GM21381 (cell line): ENCODE results near the gene TBC1D4.
"Not testable (repeated sequence)": the region's sequence is repeated elsewhere in the genome, so short reads cannot be mapped to it uniquely, and the experiment has no call there.

ENCODE experiments used
- ATAC-seq: cut with Tn5 transposase; IDR thresholded peaks from one replicate; pipeline ENCODE4 v1.9.1; 2021; ENCODE audit warnings: mild to moderate bottlenecking, moderate library complexity; ENCODE audit not compliant: unreplicated experiment

Gene TBC1D4

DNA sequence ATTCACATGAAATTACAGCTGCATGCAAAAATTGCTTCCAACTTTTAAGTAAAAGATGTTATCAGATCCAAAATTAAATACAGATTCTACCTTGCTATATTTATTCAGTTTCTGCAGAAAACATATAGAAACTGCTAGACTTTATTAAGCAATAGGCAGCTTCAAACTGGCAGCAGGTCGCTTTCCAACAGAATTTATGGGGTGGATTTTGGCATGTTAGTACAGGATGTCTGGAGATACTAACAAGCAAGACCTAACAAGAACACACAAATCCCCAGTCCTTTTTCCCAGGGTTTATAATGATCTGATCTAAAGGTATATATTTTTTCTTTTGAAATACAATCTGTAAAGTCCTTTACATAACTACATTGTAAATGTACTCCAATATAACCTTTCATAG lies 27.5 kb downstream of the TBC1D4 start:
- no peak for ATAC-seq

DNA sequence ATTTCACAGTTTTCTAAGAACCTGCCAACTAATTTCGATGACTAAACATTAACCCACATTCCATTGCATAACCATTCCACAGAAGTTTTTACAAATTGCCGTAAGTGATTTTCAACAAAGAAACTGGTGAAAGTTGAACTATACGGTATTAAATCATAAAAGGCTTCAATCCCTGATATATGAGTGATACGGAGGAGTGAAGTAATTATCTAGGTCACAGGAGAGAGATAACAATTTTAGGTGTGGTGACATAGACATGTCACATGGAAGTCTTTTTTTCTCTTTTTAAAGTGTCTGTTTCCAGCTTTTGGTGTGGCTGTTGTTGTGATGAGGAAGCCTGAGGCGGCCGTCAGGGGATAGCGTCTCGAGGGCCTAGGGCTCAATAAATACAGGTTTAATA lies 29.4 kb downstream of the TBC1D4 start:
- no peak for ATAC-seq

DNA sequence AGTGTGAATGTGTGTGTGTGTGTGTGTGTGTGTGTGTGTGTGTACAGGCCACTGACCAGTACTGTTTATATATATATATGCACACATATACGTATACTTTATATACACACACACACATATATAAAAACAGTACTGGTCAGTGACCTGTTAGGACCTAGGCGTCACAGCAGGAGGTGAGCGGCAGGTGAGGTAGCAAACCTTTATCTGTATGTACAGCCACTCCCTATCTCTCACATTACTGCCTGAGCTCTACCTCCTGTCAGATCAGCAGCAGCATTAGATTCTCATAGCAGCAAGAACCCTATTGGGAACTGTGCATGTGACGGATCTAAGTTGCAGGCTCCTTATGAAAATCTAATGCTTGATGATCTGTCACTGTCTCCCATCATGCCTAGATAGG lies 34.5 kb downstream of the TBC1D4 start:
- ATAC-seq, result no peak

DNA sequence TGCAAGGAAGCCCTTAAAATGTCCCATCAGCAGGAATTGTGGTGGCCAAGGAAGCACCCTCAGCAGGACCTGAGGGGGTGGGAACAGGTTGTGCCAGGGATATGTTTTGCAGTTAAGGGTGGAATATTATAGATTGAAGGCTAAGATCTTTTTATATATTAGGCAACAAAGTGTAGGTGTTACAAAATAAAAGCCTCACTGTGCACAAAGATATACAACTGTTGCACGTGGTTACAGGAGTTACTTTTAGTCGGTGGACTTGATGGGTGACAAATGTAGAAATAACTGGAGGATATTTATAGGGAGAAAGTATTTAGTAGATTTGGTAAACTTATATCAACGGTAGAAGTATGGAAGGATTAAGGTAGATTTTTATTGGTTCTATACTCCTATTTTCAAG lies 35.1 kb downstream of the TBC1D4 start:
- ATAC-seq, result no peak

DNA sequence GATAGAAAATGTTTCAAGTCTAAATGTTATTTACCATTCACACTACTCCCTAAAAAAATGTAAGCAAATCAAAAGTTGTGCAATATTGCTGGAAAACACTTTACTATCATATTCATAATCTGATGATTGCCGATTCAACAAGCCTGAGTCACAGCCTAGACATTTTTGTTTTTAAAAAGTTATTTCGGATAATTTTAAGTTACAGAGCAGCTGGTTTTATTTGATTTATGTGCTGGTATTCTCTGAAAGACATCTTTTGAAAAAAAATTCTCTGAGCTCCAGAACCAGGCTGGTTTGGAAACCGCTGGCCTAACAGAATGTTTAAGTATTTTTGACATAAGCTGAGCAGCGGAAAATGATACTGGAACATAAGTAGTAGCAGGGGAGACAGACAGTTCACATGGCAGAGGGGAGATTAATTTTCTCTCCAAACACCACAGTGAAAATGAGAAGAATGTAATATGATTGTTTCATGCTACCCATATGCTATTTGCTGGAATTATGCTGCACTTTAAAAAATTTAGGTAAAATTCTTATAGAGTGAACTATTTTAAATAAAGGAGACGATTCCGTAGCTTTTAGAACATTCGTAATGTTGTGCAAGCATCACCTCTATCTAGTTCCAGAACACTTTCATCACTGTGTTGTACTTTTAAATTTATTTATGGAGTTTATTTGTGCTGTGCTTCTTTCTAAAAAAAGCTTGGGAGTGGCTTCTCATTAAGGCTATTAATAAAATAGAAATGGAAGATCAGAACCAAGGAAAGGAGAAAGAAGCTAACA lies 36.1 kb downstream of the TBC1D4 start:
- ATAC-seq, result no peak

DNA sequence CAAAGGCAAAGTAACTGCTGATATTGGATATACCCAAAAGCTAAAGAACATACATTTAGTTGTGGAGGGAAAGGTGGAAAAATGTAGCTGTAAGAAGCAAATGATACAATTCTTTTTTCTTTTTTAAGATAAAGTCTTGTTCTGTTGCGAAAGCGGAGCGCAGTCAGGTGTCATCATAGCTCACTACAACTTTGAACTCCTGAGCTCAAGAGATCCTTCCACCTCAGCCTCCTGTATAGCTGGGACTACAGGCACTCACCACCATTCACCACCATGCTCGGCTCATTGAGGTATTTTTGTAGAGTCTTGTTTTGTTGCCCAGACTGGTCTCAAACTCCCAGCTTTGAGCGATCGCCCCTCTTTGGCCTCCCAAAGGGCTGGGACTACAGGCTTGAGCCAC lies 38.0 kb downstream of the TBC1D4 start:
- ATAC-seq, result no peak

DNA sequence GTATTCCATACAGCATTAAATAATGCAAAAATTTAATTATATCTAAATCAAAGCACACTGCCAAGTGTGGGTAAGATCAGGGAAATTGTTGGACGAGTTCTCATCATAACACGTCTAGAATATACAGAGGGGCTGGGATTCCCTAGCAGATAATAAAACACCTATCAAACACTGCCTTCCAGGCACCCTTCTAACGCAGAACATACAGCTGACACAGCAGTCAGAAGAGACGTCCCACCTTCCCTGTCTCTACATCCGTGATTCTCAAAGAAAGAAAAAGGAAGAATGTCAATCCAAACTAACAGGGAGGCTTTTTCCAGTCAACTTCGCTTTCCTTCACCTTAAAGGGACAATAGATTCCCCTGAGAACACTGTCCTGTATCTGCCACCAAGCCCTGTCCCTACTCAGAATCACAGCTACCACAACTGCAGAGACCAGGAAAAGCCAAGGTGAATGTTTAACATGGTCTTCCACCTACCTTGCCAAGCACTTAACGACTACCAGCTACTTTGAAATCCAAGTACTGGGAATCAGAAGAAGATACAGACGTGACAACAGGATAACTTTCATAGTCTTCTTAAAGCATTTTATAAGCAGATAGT lies 38.5 kb downstream of the TBC1D4 start:
- ATAC-seq, result no peak

DNA sequence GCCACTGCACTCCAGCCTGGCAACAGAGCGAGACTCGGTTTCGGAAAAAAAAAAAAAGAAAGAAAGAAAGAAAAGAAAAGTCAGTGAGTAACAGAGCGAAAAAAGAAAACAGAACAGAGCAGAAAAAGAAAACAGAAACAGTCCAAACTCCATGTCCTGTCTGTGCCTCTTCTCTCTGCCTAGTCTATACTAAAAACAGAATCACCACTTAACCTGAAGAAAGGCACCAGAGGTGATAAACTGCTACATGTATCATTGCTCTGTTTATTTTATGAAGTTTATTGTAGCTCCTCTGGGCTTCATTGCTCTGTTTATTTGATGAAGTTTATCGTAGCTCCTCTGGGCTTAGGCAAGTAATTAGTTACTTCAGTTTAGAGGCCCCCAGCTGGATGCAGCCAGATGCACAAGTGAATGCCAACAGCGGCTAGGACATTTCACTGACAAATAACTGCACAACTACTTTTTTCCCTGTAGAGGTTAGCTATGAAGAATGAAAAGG lies 39.2 kb downstream of the TBC1D4 start:
- no peak for ATAC-seq

DNA sequence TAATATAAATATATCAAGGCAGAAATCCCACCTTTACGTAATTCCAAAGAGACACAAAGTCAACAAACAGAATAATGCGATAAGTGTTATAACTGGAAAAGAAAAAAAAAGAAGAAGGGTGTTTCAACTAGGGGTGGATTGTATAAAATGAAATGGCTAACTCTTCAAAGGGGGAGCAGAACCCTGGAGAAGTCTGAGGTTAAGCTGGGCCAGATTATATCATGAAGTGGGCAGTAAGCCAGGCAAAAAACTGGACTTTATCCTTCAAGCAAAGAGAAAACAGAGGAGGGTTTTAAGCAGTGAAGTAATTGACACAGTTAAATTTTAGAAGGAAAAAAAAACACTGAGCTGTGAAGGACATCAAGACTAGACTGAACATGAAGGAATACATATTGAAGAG lies 41.9 kb downstream of the TBC1D4 start:
- no peak for ATAC-seq

DNA sequence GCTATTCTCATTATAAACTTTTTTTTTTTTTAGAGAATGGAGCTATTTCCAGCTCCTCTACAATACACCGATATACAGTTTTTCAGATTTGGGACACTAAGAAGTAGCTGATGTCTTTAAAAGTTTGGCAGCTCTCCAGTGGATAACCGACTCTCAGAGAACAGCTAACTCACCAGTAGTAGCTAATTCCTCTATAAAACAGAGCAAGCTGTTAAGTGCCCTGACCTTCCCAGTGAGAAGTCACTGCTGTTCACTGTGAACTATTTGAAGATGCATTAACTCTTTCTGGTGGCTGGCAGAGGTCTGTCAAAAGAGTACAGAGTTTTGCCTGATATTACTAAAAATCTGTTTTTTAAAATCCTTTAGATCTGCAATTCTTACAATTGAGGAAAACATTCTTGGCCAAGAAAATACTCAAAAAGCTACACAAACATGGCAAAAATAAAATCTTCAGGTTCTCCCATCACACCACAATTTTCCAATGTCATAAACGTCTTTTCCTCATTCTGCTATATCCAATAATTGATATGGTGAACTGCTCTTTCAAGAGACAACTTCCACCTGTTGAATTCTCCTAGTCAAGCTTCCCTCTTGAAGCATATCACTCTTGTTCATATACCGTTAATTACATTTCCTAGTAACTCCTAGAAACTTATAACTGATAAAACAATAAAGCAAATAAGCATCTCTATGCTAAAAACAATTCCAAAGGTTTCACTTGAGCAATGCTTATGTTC lies 44.2 kb downstream of the TBC1D4 start:
- ATAC-seq, result no peak

DNA sequence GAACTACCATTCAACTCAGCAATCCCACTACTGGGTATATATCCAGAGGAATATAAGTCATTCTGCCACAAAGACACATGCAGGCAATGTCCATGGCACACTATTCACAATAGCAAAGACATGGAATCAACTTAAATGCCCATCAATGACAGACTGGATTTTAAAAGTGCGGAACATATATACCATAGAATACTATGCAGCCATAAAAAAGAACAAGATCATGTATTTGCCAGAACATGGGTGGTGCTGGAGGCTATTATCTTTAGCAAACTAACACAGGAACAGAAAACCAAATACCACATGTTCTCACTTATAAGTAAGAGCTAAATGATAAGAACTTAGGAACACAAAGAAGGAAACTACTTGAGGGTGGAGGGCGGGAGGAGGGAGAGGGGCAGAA lies 47.8 kb downstream of the TBC1D4 start:
- not testable (repeated sequence) for ATAC-seq

DNA sequence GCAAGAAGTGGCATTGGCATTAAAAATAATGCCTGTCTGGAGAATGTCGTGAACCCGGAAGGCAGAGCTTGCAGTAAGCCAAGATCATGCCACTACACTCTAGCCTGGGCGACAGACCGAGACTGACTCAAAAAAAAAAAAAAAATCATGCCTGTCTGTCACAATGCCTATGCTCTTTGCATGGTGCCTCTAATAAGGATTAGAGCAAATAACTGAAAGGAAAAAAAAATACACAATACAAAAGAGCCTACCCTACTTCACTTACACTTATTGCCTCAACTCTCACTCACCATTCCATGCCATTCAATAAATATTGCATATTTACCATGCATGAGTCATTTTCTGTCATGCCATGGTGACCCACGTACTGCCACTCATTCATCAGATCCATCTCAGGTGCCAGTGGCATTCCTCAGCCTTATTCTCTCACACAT lies 49.1 kb downstream of the TBC1D4 start:
- no peak for ATAC-seq

DNA sequence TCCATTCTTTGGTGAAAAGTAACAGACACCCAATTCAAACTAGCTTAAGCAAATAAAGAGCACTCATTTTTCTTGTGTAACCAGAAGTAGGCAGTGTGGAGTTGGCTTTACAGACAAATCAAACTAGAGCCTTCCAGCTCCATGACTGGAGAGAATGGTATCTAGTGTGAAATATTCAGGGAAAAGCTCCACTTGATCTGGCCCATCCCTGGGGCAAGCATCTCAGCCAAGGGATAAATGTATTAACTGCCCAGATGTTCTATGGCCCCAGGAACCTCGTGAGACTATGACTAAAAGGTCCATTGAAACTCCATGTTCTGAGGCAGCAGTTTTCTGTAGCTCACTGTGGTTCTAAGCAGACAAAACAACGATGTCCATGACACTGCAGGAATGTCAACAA lies 49.9 kb downstream of the TBC1D4 start:
- ATAC-seq, result no peak

DNA sequence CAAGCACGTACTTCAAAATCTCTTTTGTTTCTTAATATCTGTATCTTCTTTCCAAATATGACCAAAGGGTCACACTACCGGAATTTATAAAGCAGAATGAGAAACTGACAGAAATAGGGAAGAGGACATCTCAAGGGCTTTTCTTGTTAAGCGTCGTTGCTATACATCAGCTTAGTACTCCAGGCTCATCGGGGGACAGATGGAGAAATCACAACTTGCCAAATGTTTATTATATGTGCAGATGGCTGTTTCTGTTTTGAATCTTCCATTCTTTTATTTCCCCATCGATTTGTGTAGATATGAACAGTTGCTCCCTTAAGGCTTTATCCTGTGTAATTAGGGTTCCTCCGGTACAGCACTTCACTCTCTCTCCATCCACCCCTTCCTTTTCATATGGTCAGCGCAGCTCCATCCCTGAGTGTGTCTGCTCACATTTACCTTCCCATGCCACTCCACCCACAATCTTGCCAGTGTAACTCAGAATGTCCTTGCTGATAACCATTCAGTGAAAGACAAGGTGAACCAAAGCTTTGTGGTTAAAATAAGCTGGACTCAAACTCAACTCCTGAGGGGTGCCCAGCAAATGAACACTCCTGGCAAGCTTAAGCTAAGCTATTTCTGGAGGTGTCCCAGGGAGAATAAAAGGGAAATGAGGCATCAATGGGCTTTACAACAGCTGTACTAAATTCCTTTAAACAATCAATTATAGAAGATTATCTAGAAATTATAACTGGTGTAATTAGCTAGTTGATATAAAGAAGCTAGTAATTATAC lies 51.3 kb downstream of the TBC1D4 start:
- no peak for ATAC-seq

DNA sequence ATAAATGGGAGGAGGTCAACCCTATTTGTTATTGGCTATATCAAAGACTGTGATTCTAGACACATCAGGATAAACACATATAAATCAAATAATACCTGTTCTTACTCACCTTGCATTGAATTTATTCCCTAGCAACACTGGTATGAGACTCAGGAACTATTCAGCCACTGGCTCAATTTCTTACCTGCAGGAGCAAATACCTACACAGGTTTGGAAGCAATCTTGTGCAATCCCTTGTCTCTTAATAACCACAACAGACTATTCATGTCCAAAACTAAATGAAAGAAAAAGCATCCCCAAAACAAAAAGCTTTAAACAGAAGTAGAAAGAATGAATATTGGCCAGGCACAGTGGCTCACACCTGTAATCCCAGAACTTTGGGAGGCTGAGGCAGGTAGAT lies 55.5 kb downstream of the TBC1D4 start:
- no peak for ATAC-seq

DNA sequence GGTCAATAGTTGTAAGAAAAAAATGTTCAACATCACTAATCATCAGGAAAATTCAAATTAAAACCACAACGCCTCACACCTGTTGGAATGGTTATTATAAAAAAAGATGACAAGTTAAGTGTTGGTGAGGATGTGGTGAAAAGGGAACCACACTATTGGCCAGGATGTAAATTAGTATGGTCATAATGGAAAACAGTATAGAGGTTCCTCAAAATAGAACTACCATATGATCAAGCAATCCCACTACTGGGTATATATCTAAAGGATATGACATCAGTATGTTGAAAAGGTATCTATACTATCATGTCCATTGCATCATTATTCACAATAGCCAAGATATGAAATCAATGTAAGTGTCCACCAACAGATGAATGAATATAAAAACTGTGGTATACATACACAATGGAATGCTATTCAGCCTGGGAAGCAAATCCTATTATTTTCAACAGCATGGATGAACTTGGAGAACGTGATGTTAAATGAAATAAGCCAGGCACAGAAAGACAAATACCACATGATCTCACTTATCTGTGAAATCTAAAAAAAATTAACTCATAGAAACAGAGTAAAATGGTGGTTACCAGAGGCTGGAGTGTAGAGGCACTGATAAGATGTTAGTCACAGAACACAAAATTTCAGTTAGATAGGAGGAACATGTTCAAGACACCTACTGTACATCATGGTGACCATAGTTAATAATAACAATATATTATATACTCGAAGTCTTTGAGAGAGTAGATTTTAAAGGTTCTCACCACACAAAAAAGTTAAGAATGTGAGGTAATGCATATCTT lies 56.6 kb downstream of the TBC1D4 start:
- peak; percentile 90 for ATAC-seq

DNA sequence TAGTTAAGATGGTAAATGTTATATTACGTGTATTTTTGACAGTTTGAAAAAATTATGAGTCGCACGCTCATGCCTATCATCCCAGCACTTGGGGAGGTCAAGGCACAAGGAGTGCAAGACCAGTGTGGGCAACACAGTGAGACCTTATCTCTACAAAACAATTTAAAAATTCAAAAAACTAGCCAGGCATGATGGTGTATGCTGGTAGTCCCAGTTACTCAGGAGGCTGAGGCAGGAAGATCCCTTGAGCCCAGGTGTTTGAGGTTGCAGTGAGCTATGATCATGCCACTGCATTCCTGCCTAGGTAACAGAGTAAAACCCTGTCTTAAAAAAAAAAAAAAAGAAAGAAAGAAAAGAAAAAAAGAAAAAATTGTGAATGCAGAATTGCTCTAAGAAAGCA lies 58.0 kb downstream of the TBC1D4 start:
- ATAC-seq, result no peak

DNA sequence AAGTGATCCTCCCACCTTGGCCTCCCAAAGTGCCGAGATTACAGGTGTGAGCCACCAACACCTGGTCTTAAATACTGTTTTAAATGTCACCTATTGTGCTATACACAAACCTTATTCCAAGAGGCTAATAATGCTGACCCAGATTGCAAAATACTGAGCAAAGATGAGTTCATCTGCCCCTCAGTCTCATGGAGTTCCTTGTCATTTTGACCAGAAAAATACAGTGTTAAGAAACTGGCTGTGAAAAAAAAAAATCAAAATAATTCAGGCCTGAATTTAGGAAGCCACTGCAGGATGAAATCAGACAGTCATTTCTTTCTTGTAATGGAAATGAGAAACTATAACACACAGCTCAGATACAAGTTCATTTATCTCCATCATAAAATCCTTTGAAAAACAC lies 59.9 kb downstream of the TBC1D4 start:
- ATAC-seq, result no peak

DNA sequence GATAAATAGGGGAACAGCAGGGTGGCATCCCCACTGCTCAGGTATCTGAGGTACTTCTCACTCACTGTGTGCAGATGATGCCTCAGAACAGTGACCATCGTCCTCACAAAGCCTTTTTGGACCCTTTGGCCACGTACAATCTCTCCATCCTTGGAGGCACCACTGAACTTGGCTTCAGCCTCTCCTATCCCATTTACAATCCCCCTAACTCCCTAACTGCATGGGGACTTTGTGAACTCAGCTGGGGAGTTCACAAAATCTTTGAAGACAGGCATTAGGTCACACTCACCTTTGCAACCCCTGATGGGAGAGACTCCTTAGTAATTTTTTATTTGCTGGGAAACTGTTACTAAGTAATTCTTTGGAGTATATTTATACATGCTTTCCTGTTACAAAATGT lies 60.8 kb downstream of the TBC1D4 start:
- ATAC-seq, result no peak

DNA sequence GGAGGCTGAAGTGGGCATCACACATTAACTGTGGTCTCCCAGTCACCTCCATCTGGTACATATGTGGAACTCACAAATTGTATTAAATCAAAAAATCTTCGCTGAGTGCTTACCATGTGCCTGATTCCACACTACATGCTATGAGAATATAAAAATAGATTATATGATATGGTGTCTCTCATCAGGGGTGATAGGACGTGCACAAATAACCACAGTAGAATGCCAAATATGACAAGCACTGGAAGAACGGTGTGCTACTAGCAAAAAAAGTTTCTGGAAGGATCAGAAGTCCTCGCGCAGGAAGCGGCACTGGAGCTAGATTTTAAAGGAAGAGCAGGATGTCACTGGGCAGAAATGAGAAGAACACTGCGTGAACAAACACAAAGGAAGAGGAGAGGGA lies 62.3 kb downstream of the TBC1D4 start:
- ATAC-seq, result no peak
